ENCODE measurements around the gene APBA2. TPM values are rescaled to one million over a fixed set of nuclear protein-coding genes. Genes with fewer than 3 reads are reported as not detected.

Gene APBA2
- total and polyA plus RNA-seq, 10 donors = 5.8 to 33.8 (median 18.3) TPM

DNA sequence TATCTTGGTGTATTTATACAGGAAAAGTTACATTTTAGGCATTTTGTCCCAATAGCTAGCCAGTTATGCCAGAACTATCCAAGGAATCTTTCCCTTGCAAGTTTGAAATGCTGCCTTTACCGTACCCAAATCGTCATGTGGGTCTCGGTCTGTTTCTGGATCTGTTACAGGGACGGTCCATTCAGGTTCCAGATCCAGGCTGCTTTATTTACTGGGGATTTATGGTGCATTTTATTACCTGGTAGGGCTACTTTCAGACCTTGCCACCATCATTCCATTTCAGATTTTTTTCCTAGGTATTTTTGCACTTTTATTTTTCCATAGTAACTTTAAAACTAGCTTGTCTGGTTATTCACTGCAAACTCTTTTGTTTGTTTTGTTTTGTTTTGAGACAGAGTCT lies 197.4 kb downstream of the APBA2 start:
- H3K9me3 ChIP-seq = peaks cover 0 to 7% (median 2%) of the 10 kb centered on the region in 8 donors
- no peaks in the 10 kb centered on the region for H3K36me3 ChIP-seq
- intact Hi-C loops (cut with DNase I; ENCODE audit: low total_unique reads) = loop anchor here (10.0 kb wide), 2 partner anchors 58 to 98 kb away; no protein-coding TSS in a partner anchor
- H3K4me3 ChIP-seq = no peak overlapping the region
- H3K27me3 ChIP-seq (replicated peaks in 1 of 7) = no peaks in the 10 kb centered on the region
- peaks cover 0 to 11% (median 0%) of the 10 kb centered on the region in 6 donors for H3K4me1 ChIP-seq
- no peak for TF ChIP-seq POLR2AphosphoS5 (IDR thresholded peaks at IDR 0.05)
- TF ChIP-seq, protein P1, sequence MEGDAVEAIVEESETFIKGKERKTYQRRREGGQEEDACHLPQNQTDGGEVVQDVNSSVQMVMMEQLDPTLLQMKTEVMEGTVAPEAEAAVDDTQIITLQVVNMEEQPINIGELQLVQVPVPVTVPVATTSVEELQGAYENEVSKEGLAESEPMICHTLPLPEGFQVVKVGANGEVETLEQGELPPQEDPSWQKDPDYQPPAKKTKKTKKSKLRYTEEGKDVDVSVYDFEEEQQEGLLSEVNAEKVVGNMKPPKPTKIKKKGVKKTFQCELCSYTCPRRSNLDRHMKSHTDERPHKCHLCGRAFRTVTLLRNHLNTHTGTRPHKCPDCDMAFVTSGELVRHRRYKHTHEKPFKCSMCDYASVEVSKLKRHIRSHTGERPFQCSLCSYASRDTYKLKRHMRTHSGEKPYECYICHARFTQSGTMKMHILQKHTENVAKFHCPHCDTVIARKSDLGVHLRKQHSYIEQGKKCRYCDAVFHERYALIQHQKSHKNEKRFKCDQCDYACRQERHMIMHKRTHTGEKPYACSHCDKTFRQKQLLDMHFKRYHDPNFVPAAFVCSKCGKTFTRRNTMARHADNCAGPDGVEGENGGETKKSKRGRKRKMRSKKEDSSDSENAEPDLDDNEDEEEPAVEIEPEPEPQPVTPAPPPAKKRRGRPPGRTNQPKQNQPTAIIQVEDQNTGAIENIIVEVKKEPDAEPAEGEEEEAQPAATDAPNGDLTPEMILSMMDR (IDR thresholded peaks at IDR 0.05 in 8 of 11, conservative IDR thresholded peaks at IDR 0.05 in 3 of 11) = no peak
- TF ChIP-seq POLR2A (IDR thresholded peaks at IDR 0.05) = no peak
- no peak overlapping the region for H3K27ac ChIP-seq
- WGBS, 5 donors = 88 to 97% (median 94%) methylated on average over 4 of the region's 4 CpGs
- DNase-seq = no peak

DNA sequence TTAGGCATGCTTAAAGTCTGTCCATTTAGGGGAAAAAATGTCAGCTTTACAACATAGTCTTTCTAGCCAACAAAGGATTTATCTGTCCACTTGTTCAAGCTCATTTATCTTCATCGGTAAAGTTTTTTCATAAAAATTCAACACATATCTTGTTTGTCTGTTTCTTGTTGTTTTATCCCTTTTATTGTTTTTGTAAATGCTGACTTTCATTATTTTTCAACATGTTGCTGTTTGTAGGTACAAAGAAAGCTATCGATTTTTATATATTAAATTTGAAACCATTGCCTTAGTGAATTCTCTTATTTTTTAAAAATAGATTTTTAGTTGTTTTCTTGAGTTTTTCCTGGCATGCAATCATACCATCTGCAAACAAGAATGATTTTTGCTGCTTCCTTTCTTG lies 198.1 kb downstream of the APBA2 start:
- 91 to 95% (median 93%) methylated on average over 2 of the region's 2 CpGs for WGBS, 5 donors
- intact Hi-C loops (cut with DNase I; ENCODE audit: low total_unique reads) = loop anchor here (10.0 kb wide), 2 partner anchors 59 to 99 kb away; no protein-coding TSS in a partner anchor
- H3K4me1 ChIP-seq = peaks cover 0 to 11% (median 0%) of the 10 kb centered on the region in 6 donors
- H3K36me3 ChIP-seq = no peaks in the 10 kb centered on the region
- H3K27me3 ChIP-seq (replicated peaks in 1 of 7) = no peaks in the 10 kb centered on the region
- DNase-seq = no peak
- no peak overlapping the region for H3K27ac ChIP-seq
- H3K4me3 ChIP-seq = no peak overlapping the region
- no peak for TF ChIP-seq POLR2AphosphoS5 (IDR thresholded peaks at IDR 0.05)
- no peak for TF ChIP-seq POLR2A (IDR thresholded peaks at IDR 0.05)
- TF ChIP-seq, protein P1 (IDR thresholded peaks at IDR 0.05 in 8 of 11, conservative IDR thresholded peaks at IDR 0.05 in 3 of 11) = no peak
- H3K9me3 ChIP-seq = peaks cover 0 to 7% (median 2%) of the 10 kb centered on the region in 8 donors

DNA sequence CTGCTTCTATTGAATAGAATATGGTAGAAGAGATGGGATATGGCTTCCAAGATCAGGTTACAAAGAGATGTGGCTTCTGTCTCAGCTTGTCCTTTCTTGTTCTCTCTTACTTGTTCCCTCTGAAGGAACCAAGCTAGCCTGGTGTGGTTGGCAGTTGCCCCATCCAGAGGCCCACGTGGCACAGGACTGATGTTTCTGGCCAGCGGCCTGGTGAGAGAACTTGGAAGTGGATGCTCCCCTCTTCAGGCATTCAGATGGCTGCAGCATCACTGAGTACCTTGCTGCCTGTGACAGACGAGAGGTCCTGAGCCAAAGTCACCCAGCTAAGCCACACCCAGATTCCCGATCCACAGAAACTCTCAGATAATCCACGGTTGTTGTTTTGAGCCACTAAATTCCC lies 200.2 kb downstream of the APBA2 start:
- Histone ChIP-seq H3K27me3 (replicated peaks in 1 of 7) (peaks cover 0 to 8% (median 0%) of the 10 kb centered on the region in 7 donors), H3K36me3 (no peaks in the 10 kb centered on the region), H3K4me1 (peaks cover 0 to 27% (median 10%) of the 10 kb centered on the region in 6 donors), H3K9me3 (peaks cover 0 to 7% (median 2%) of the 10 kb centered on the region in 8 donors), H3K4me3 (no peak overlapping the region), H3K27ac (peak overlapping the region in 6 of 8 donors; percentile 41 to 69 (median 58))
- peak; percentile 43 for DNase-seq
- TF ChIP-seq, protein P1 (IDR thresholded peaks at IDR 0.05 in 8 of 11, conservative IDR thresholded peaks at IDR 0.05 in 3 of 11) = no peak
- no peak for TF ChIP-seq POLR2A (IDR thresholded peaks at IDR 0.05)
- no peak for TF ChIP-seq POLR2AphosphoS5 (IDR thresholded peaks at IDR 0.05)
- WGBS, 5 donors = 71 to 82% (median 74%) methylated on average over 5 of the region's 5 CpGs
- intact Hi-C loops (cut with DNase I; ENCODE audit: low total_unique reads) = loop anchor here (10.0 kb wide), 2 partner anchors 61 to 101 kb away; no protein-coding TSS in a partner anchor

DNA sequence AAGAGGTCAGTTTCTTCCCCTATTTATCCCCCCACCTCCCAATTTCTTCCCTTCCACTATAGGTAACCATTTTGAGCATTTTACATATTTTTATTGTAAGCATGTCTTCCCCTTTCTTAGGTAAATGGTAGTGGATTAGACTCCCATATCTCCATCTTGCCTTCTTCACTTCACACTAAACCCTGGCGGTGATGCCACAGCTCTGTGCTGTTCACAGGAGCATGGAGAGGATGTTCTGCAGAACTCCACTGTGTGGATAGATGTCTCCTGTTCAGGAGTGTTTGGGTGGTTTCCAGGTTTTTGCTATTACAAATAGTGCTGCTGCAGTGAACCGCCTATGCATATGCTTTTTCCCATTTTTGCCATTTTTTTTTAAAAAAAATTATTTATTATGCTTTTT lies 201.1 kb downstream of the APBA2 start:
- 80 to 92% (median 89%) methylated on average over 2 of the region's 2 CpGs for WGBS, 5 donors
- Histone ChIP-seq H3K36me3 (no peaks in the 10 kb centered on the region), H3K27ac (peak overlapping the region in 2 of 8 donors; percentile 61 to 69), H3K9me3 (peaks cover 0 to 7% (median 2%) of the 10 kb centered on the region in 8 donors), H3K4me1 (peaks cover 0 to 27% (median 10%) of the 10 kb centered on the region in 6 donors), H3K27me3 (replicated peaks in 1 of 7) (peaks cover 0 to 8% (median 0%) of the 10 kb centered on the region in 7 donors), H3K4me3 (no peak overlapping the region)
- intact Hi-C loops (cut with DNase I; ENCODE audit: low total_unique reads) = loop anchor here (10.0 kb wide), 2 partner anchors 62 to 102 kb away; no protein-coding TSS in a partner anchor
- DNase-seq = peak; percentile 25
- TF ChIP-seq, protein P1 (IDR thresholded peaks at IDR 0.05 in 8 of 11, conservative IDR thresholded peaks at IDR 0.05 in 3 of 11) = no peak
- TF ChIP-seq POLR2AphosphoS5 (IDR thresholded peaks at IDR 0.05) (no peak), POLR2A (IDR thresholded peaks at IDR 0.05) (no peak)
